Endothelial cell of umbilical vein (primary cell): Measurements from ENCODE around the gene CHTOP.

ENCODE experiments used
- CTCF ChIP-seq, 2 donors: IDR thresholded peaks; 1 replicate in 1 of 2; 2 replicates in 1 of 2; pipeline ENCODE4 v1.5.1; 2011; ENCODE audit warnings: low read length in 2 of 2, mild to moderate bottlenecking in 2 of 2, moderate library complexity in 2 of 2, control low read depth in 1 of 2, inconsistent platforms in 1 of 2, low read depth in 1 of 2; ENCODE audit not compliant: insufficient read depth in 1 of 2; ENCODE audit errors: extremely low read depth in 1 of 2
- FOS ChIP-seq: IDR thresholded peaks from 2 replicates; pipeline ENCODE4 v1.6.1; 2011; ENCODE audit warnings: mild to moderate bottlenecking, low read length, moderate library complexity, borderline replicate concordance; ENCODE audit not compliant: insufficient read depth

GRCh38 chr1:153606194-153606593 is 27.7 kb upstream of the CHTOP start:
- TF ChIP-seq CTCF (IDR thresholded peaks at IDR 0.05; ENCODE audit: extremely low read depth in 1 of 2, insufficient read depth in 1 of 2, low read depth in 1 of 2, low read length in 2 of 2) (no peak), FOS (no peak)
